HG02852 (cell line): ENCODE measurements around the gene FAM216B.
"Not testable (repeated sequence)": the region's sequence is repeated elsewhere in the genome, so short reads cannot be mapped to it uniquely, and the experiment has no call there.

ENCODE experiments used
- ATAC-seq: cut with Tn5 transposase; IDR thresholded peaks from one replicate; pipeline ENCODE4 v1.9.1; 2021; ENCODE audit warnings: mild to moderate bottlenecking, moderate library complexity; ENCODE audit not compliant: unreplicated experiment

Gene FAM216B

GRCh38 chr13:42777467-42777866, 3.9 kb upstream of the FAM216B start:
- ATAC-seq, result no peak

GRCh38 chr13:42780044-42780443, 1.3 kb upstream of the FAM216B start:
- no peak for ATAC-seq

GRCh38 chr13:42786715-42787114, 5.3 kb downstream of the FAM216B start:
- no peak for ATAC-seq

GRCh38 chr13:42788601-42789000, 7.2 kb downstream of the FAM216B start:
- ATAC-seq, result no peak

GRCh38 chr13:42792154-42792553, 10.8 kb downstream of the FAM216B start:
- no peak for ATAC-seq

GRCh38 chr13:42794577-42795275, 13.3 kb downstream of the FAM216B start:
- no peak for ATAC-seq

- ATAC-seq, result no peak
Observed at GRCh38 chr13:42795666-42796065, 14.3 kb downstream of the FAM216B start.

GRCh38 chr13:42796747-42797356, 15.5 kb downstream of the FAM216B start:
- ATAC-seq, result no peak

- no peak for ATAC-seq
Observed at GRCh38 chr13:42798118-42798517, 16.7 kb downstream of the FAM216B start.

- no peak for ATAC-seq
Observed at GRCh38 chr13:42800109-42800643, 18.8 kb downstream of the FAM216B start.

- peak; percentile 22 for ATAC-seq
Observed at GRCh38 chr13:42803563-42804204, 22.3 kb downstream of the FAM216B start.

GRCh38 chr13:42804244-42804874, 23.0 kb downstream of the FAM216B start:
- ATAC-seq, result peak; percentile 84

GRCh38 chr13:42807241-42807640, 25.9 kb downstream of the FAM216B start:
- no peak for ATAC-seq

- no peak for ATAC-seq
Observed at GRCh38 chr13:42807866-42808265, 26.5 kb downstream of the FAM216B start.

- ATAC-seq, result no peak
Observed at GRCh38 chr13:42808341-42808940, 27.1 kb downstream of the FAM216B start.

GRCh38 chr13:42812316-42812715, 30.9 kb downstream of the FAM216B start:
- ATAC-seq, result no peak

GRCh38 chr13:42814868-42815267, 33.5 kb downstream of the FAM216B start:
- ATAC-seq, result no peak

GRCh38 chr13:42815681-42816080, 34.3 kb downstream of the FAM216B start:
- no peak for ATAC-seq

- no peak for ATAC-seq
Observed at GRCh38 chr13:42816538-42816937, 35.2 kb downstream of the FAM216B start.

- ATAC-seq, result not testable (repeated sequence)
Observed at GRCh38 chr13:42819687-42820086, 38.3 kb downstream of the FAM216B start.

GRCh38 chr13:42820451-42820850, 39.1 kb downstream of the FAM216B start:
- no peak for ATAC-seq
